Osteoblast (primary cell): ENCODE results near the gene WRAP73. TPM values are rescaled to one million over a fixed set of nuclear protein-coding genes. Genes with fewer than 3 reads are reported as not detected.
A peak's percentile ranks its signal among the peaks of the same experiment; 100 is the strongest.

ENCODE experiments used
- DNase-seq: peaks from one replicate; pipeline ENCODE4 v3.0.0; 2011; ENCODE audit warnings: low spot score, mixed read lengths; ENCODE audit not compliant: insufficient read length; ENCODE audit errors: missing footprints
- H2AFZ ChIP-seq: 2 replicates; pipeline ENCODE4 v1.6.0; 2011; ENCODE audit warnings: mild to moderate bottlenecking, low read length
- H3K27ac ChIP-seq: 2 replicates; pipeline ENCODE4 v1.5.1; 2011; ENCODE audit warnings: mild to moderate bottlenecking, low read depth, low read length, moderate library complexity
- H3K27me3 ChIP-seq: 2 replicates; pipeline ENCODE4 v1.6.0; 2012; ENCODE audit warnings: mild to moderate bottlenecking, control low read depth, inconsistent platforms, low read length, moderate library complexity; ENCODE audit not compliant: insufficient read depth
- H3K36me3 ChIP-seq: 2 replicates; pipeline ENCODE4 v1.5.1; 2011; ENCODE audit warnings: mild to moderate bottlenecking, low read length, control low read depth, moderate library complexity; ENCODE audit not compliant: insufficient read depth
- H3K4me1 ChIP-seq: 2 replicates; pipeline ENCODE4 v1.5.1; 2011; ENCODE audit warnings: mild to moderate bottlenecking, low read length, control low read depth, moderate library complexity; ENCODE audit not compliant: insufficient read depth
- H3K4me2 ChIP-seq: 2 replicates; pipeline ENCODE4 v1.6.0; 2011; ENCODE audit warnings: mild to moderate bottlenecking, low read length; ENCODE audit not compliant: insufficient read depth
- H3K4me3 ChIP-seq: fragments of 200-600 bp; sonication (generic); 3 replicates; pipeline ENCODE4 v1.5.1; 2012; ENCODE audit warnings: mild to moderate bottlenecking, low read length, inconsistent platforms; ENCODE audit not compliant: insufficient read depth
- H3K79me2 ChIP-seq: 2 replicates; pipeline ENCODE4 v1.6.0; 2012; ENCODE audit warnings: mild to moderate bottlenecking, low read length, control low read depth, inconsistent platforms; ENCODE audit not compliant: insufficient read depth
- H3K9me3 ChIP-seq: 2 replicates; pipeline ENCODE4 v1.5.1; 2011; ENCODE audit warnings: low read depth, low read length, control low read depth
- H4K20me1 ChIP-seq: 2 replicates; pipeline ENCODE4 v1.6.0; 2012; ENCODE audit warnings: mild to moderate bottlenecking, low read length, control low read depth; ENCODE audit not compliant: insufficient read depth
- CTCF ChIP-seq: IDR thresholded peaks from 2 replicates; pipeline ENCODE4 v1.5.1; 2011; ENCODE audit warnings: mild to moderate bottlenecking, low read depth, low read length, moderate library complexity; ENCODE audit errors: extremely low read depth
- total RNA-seq: library from RNA; depleted of rRNA; stranded (reverse); fragments of >200 nt; gene quantifications from 2 replicates; pipeline ENCODE4 v1.2.3, GENCODE V29; 2012

Gene WRAP73
- total RNA-seq, 1 donor: 9.8 TPM

DNA sequence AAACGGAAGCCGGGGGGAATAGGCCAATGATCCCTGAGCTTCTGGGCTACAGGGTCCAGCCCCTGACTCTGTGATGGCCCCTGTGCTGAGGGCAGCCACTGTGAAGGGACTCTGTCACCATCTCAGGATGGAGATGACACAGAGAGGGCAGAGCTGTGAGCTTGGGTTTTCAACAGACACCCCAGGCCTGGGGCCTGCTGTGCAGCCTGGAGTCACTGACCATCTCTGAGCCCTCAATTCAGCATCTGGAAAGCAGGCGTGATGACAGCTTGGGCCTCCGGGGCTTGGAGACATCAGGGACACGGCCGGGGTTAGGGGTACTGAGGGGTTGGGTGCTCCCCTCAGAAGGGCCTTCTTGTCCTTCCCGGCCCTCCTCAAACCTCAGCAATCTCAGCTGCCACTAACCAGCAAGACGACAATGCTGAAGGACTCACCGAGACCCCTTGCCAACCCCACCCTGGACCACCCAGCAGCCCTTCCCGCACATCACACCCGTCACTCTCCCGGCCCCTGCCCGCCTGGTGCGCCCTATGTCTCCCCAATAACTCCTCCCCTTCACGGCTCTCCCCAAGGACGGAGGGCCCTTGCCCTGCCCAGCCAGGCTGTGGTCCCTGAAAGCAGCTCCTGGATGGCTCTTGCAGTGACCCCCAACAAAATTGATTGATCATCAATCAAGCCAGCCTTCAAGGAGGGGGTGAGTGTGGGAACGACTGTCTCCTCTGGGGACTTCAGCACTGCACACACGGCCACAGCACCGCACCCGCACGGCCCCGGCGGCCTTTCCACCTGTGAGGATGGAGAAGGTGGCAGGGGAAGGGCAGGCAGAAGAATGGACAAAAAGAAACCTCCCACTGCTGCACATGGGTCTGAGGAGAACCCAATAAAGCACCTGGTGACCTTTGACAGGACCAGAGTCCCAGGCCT lies 42.9 kb downstream of the WRAP73 start:
- Histone ChIP-seq H3K79me2 (no peaks in the 10 kb centered on the region), H3K9me3 (no peaks in the 10 kb centered on the region), H2AFZ (no peak overlapping the region), H3K27me3 (peaks cover 23% of the 10 kb centered on the region), H3K27ac (no peak overlapping the region), H3K4me2 (no peak overlapping the region), H3K36me3 (no peaks in the 10 kb centered on the region), H3K4me3 (no peak overlapping the region), H4K20me1 (no peaks in the 10 kb centered on the region), H3K4me1 (no peaks in the 10 kb centered on the region)
- DNase-seq: peak; percentile 85
- no peak for TF ChIP-seq CTCF

DNA sequence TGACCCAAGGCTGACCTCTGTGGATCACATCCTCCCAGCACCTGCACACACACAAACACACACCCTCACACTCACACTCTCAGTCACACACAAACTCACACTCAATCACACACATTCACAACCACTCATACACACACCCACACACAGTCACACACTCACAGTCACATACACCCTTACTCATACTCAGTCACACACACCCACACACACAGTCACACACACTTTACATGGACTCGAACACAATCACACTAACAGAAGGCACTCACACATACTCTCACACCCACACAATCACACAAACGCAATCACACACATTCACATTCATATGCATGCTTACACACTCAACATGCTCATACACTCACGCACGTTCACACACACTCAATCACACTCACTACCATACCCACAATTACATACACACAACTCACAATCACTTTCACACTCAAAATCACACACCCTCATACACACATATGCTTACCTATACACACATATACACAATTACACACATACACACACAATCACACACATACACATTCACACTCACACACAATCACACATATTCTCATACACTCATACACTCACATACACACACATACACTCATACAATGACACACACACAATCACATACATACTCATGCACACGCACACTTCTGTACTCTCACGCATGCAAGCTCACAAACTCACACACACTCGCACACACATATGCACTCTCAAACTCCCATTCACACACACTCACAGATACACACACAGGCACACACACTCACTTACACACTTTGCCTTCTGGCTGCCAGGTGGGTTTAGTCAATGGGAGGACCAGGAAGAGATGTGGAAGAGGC lies 44.7 kb downstream of the WRAP73 start:
- Histone ChIP-seq H3K9me3 (no peaks in the 10 kb centered on the region), H3K36me3 (no peaks in the 10 kb centered on the region), H3K4me3 (no peak overlapping the region), H3K4me2 (no peak overlapping the region), H3K4me1 (no peaks in the 10 kb centered on the region), H3K79me2 (no peaks in the 10 kb centered on the region), H3K27ac (no peak overlapping the region), H4K20me1 (no peaks in the 10 kb centered on the region), H2AFZ (no peak overlapping the region), H3K27me3 (peaks cover 12% of the 10 kb centered on the region)
- peak; percentile 58 for DNase-seq
- TF ChIP-seq CTCF: no peak

GRCh38 chr1:3604468-3604974 lies 45.4 kb downstream of the WRAP73 start:
- DNase-seq: peak; percentile 81
- Histone ChIP-seq H3K27ac (no peak overlapping the region), H3K27me3 (peaks cover 5% of the 10 kb centered on the region), H3K79me2 (no peaks in the 10 kb centered on the region), H2AFZ (no peak overlapping the region), H3K4me3 (no peak overlapping the region), H3K36me3 (no peaks in the 10 kb centered on the region), H3K4me1 (no peaks in the 10 kb centered on the region), H4K20me1 (no peaks in the 10 kb centered on the region), H3K9me3 (no peaks in the 10 kb centered on the region), H3K4me2 (no peak overlapping the region)
- TF ChIP-seq CTCF: no peak
